GM12878 (cell line): ENCODE data around the gene ZBED4. TPM values are rescaled to one million over a fixed set of nuclear protein-coding genes. Genes with fewer than 3 reads are reported as not detected.

ENCODE experiments used
- ATAC-seq: fragments of 200-7000 bp; cut with Tn5 transposase; 3 replicates; pipeline ENCODE4 v1.9.1; 2020; ENCODE audit warnings: mild to moderate bottlenecking, moderate library complexity
- BruUV-seq: library from RNA; stranded (reverse); fragments of 400-500 nt; replicated peaks from 2 replicates; lab custom pipeline; 2021; lab: Mats Ljungman, UMichigan
- CTCF ChIA-PET: fragments of 300-600 bp; sonication (Branson Sonifier 250); formaldehyde crosslinking; extraction: SDS; loops from one replicate; lab custom pipeline; 2021; ENCODE audit warnings: inconsistent platforms; lab: Yijun Ruan, JAX
- POLR2A ChIA-PET: fragments of 350-600 bp; formaldehyde crosslinking; extraction: SDS; loops from one replicate; lab custom pipeline; 2021; ENCODE audit warnings: inconsistent platforms; lab: Charles Lee
- RAD21 ChIA-PET: fragments of 300-600 bp; sonication (Branson Sonifier 250); formaldehyde crosslinking; loops from one replicate; lab custom pipeline; 2023; ENCODE audit warnings: antibody characterized with exemption; ENCODE audit not compliant: unreplicated experiment; lab: Charles Lee
- SMC1A ChIA-PET: fragments of 300-600 bp; sonication (Branson Sonifier 250); formaldehyde crosslinking; loops from one replicate; lab custom pipeline; 2023; ENCODE audit not compliant: unreplicated experiment, uncharacterized antibody; lab: Charles Lee
- DNase-seq: peaks from one replicate; pipeline ENCODE4 v3.0.0-alpha.2; 2011; ENCODE audit warnings: low read depth, low spot score
- FAIRE-seq: peaks from 3 replicates; lab custom pipeline; 2011; peaks lifted over from hg19 to GRCh38; lab: Jason Lieb, UNC
- H2AFZ ChIP-seq: 2 replicates; pipeline ENCODE4 v1.6.0; 2011; ENCODE audit warnings: low read depth, low read length, control low read depth; ENCODE audit not compliant: control insufficient read depth
- H3K27ac ChIP-seq: 2 replicates; pipeline ENCODE4 v1.5.1; 2011; ENCODE audit warnings: control low read depth; ENCODE audit not compliant: control insufficient read depth, insufficient read depth
- H3K27me3 ChIP-seq, 2 experiments: replicated peaks in 1 of 2; 2 replicates each; pipeline versions ENCODE4 v1.6.0 to v1.6.1; 2011; ENCODE audit warnings: low read length in 1 of 2; ENCODE audit not compliant: control insufficient read depth in 2 of 2, insufficient read depth in 2 of 2
- H3K36me3 ChIP-seq, 2 experiments: 2 replicates each; pipeline ENCODE4 v1.5.1; 2011; ENCODE audit warnings: low read length in 1 of 2; ENCODE audit not compliant: control insufficient read depth in 2 of 2, insufficient read depth in 2 of 2
- H3K4me1 ChIP-seq: 2 replicates; pipeline ENCODE4 v1.6.1; 2011; ENCODE audit warnings: mild to moderate bottlenecking, low read length, moderate library complexity, mixed read lengths; ENCODE audit not compliant: control insufficient read depth, insufficient read depth
- H3K4me2 ChIP-seq: 2 replicates; pipeline ENCODE4 v1.6.0; 2011; ENCODE audit warnings: control low read depth; ENCODE audit not compliant: control insufficient read depth, insufficient read depth
- H3K4me3 ChIP-seq: fragments of 200-600 bp; sonication (generic); 2 replicates; pipeline ENCODE4 v1.5.1; 2016
- H3K79me2 ChIP-seq: 2 replicates; pipeline ENCODE4 v1.6.0; 2011; ENCODE audit warnings: low read length; ENCODE audit not compliant: control insufficient read depth, insufficient read depth
- H3K9ac ChIP-seq: 2 replicates; pipeline ENCODE4 v1.8.0; 2011; ENCODE audit warnings: low read length, control low read depth, mixed read lengths; ENCODE audit not compliant: control insufficient read depth, insufficient read depth
- H3K9me3 ChIP-seq: replicated peaks from 3 replicates; pipeline ENCODE4 v1.5.1; 2011; ENCODE audit warnings: mild to moderate bottlenecking, low read length; ENCODE audit not compliant: control insufficient read depth, insufficient read depth
- H4K20me1 ChIP-seq: 2 replicates; pipeline ENCODE4 v1.6.0; 2011; ENCODE audit not compliant: control insufficient read depth, insufficient read depth
- CHD4 ChIP-seq: fragments of 200-600 bp; sonication (generic); IDR thresholded peaks from 2 replicates; pipeline ENCODE4 v1.6.1; 2016; ENCODE audit warnings: mild to moderate bottlenecking
- KLF5 ChIP-seq: fragments of 450-650 bp; IDR thresholded peaks from 2 replicates; pipeline ENCODE4 v1.6.1; 2014; ENCODE audit warnings: mild to moderate bottlenecking; ENCODE audit not compliant: partially characterized antibody
- MEF2B ChIP-seq: fragments of 450-650 bp; IDR thresholded peaks from 2 replicates; pipeline ENCODE4 v1.6.1; 2018; ENCODE audit warnings: mild to moderate bottlenecking, moderate library complexity; ENCODE audit not compliant: partially characterized antibody, poor library complexity, severe bottlenecking
- PAX8 ChIP-seq: fragments of 450-650 bp; IDR thresholded peaks from 2 replicates; pipeline ENCODE4 v1.6.1; 2017; ENCODE audit warnings: mild to moderate bottlenecking, moderate library complexity
- PML ChIP-seq: IDR thresholded peaks from 2 replicates; pipeline ENCODE4 v1.6.1; 2012; ENCODE audit warnings: low read length, inconsistent platforms
- RELA ChIP-seq: fragments of 450-650 bp; IDR thresholded peaks from 2 replicates; pipeline ENCODE4 v1.8.0; 2014; ENCODE audit warnings: borderline replicate concordance; ENCODE audit not compliant: partially characterized antibody
- SREBF2 ChIP-seq: IDR thresholded peaks from 2 replicates; pipeline ENCODE4 v1.6.1; 2012; ENCODE audit warnings: mild to moderate bottlenecking, low read length
- STAT1 ChIP-seq: fragments of 450-650 bp; conservative IDR thresholded peaks from 2 replicates; pipeline ENCODE4 v1.6.1; 2014; ENCODE audit warnings: antibody characterized with exemption, mild to moderate bottlenecking
- TBL1XR1 ChIP-seq: IDR thresholded peaks from 2 replicates; pipeline ENCODE4 v1.6.1; 2012; ENCODE audit warnings: low read depth, low read length, improper control_type of control experiment
- ZNF622 ChIP-seq: fragments of 450-650 bp; IDR thresholded peaks from 2 replicates; pipeline ENCODE4 v1.6.1; 2017; ENCODE audit warnings: mild to moderate bottlenecking, inconsistent platforms
- ZZZ3 ChIP-seq: IDR thresholded peaks from 2 replicates; pipeline ENCODE4 v1.6.1; 2011; ENCODE audit warnings: low read depth; ENCODE audit not compliant: control insufficient read depth, insufficient read length
- WGBS: methylation state at CpG from one replicate; pipeline ENCODE4 v1.1.6; 2016; ENCODE audit warnings: low lambda C conversion rate; ENCODE audit not compliant: insufficient replicate concordance, insufficient coverage; ENCODE audit errors: missing lambda C conversion rate; 5-methylcytosine and 5-hydroxymethylcytosine counted together
- in situ Hi-C: fragments of 300-500 bp; cut with MboI; formaldehyde crosslinking; loops from 9 replicates; pipeline ENCODE4 v1.14.3; 2018; ENCODE audit warnings: mixed read lengths
- intact Hi-C: fragments of 100-400 bp; cut with micrococcal nuclease; formaldehyde crosslinking; loops from one replicate; pipeline ENCODE4 v1.14.2; 2022; ENCODE audit not compliant: unreplicated experiment
- polyA plus RNA-seq, 11 experiments: library from polyadenylated mRNA; depleted of rRNA in 4 of 11; unstranded in 6 of 11; stranded (reverse) in 5 of 11; fragments of >200 nt; fragmentation: Nextera tagmentation in 4 of 11; fragmentation: Illumina TruSeq in 1 of 11; extraction: Ambion mirVana in 4 of 11; extraction: Trizol in 1 of 11; gene quantifications; 1 replicate in 1 of 11; 2 replicates in 10 of 11; pipeline versions ENCODE4 v1.2.1 to v1.2.3, GENCODE V29; 2011 to 2016; ENCODE audit warnings: inconsistent platforms in 2 of 11, missing spikeins in 2 of 11, low read depth in 1 of 11
- total RNA-seq, 4 experiments: library from RNA; depleted of rRNA in 3 of 4; stranded (reverse); fragments of >200 nt in 3 of 4; fragmentation: Illumina TruSeq in 1 of 4; extraction: Trizol in 1 of 4; gene quantifications; 2 replicates each; pipeline versions ENCODE4 v1.2.1 to v1.2.3, GENCODE V29; 2013 to 2021
- TF ChIP-seq, protein P1 (sequence below), 3 experiments: IDR thresholded peaks in 2 of 3; conservative IDR thresholded peaks in 1 of 3; 2 replicates each; pipeline ENCODE4 v1.5.1; 2011; ENCODE audit warnings: low read depth in 3 of 3, low read length in 3 of 3, mild to moderate bottlenecking in 3 of 3, control low read depth in 2 of 3, moderate library complexity in 2 of 3, inconsistent platforms in 1 of 3, mixed read lengths in 1 of 3; ENCODE audit not compliant: control insufficient read depth in 2 of 3, insufficient read depth in 1 of 3; ENCODE audit errors: extremely low read depth in 1 of 3

ZBED4 gene
- total and polyA plus RNA-seq, 10 of the 15 experiments (the other 5 are each of a cell fraction or from before 2014, with no cell fraction given), result 2.3 to 21.6 (median 12.8) TPM

DNA sequence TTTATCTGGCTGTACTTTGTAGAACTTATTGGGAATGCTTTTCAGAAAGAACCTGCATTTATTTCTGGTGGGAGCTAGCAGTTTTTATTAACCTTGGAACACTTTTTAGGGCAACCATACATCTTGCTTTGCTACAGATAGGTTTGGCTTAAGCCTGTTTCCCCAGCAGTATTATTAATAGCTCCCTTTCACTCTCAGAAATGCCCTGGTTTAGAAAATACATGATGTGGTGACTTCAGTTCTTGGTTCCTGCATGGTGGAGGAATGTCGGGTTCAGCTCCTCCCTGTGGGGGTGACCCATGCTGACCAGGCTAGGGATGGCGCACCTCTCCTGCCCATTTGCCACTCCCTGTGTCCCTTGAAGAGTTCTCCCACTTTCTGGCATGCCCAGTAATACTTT lies 28.2 kb downstream of the ZBED4 start:
- ChIA-PET SMC1A (interaction anchor here (0.7 to 3.1 kb wide), 14 partner anchors 8 to 115 kb away, joined by 3 to 22 read pairs (median 4); partner anchors contain the start of genes ALG12 and CRELD2), RAD21 (interaction anchor here (0.8 to 2.4 kb wide), 8 partner anchors 26 to 309 kb away, joined by 3 to 8 read pairs (median 4); no protein-coding TSS in a partner anchor), POLR2A (interaction anchor here (0.6 to 2.8 kb wide), 4 partner anchors 11 to 56 kb away, joined by 3 to 13 read pairs (median 4); no protein-coding TSS in a partner anchor), CTCF (interaction anchor here (1.0 to 1.4 kb wide), 3 partner anchors 13 to 25 kb away, joined by 3 read pairs; no protein-coding TSS in a partner anchor)
- no peaks in the 10 kb centered on the region for H3K27me3 ChIP-seq
- DNase-seq (peak; percentile 36), FAIRE-seq (no peak), ATAC-seq (peak; percentile 67)
- peak overlapping the region; percentile 43; the same call in 1 of the 2 replicates for H3K9ac ChIP-seq
- H2AFZ ChIP-seq, result no peak overlapping the region
- in situ Hi-C loops (no loop called here), intact Hi-C loops (loop anchor here (2.0 kb wide), 2 partner anchors 27 to 37 kb away; partner anchors contain the start of genes ALG12 and CRELD2)
- no peaks in the 10 kb centered on the region for H4K20me1 ChIP-seq
- H3K4me2 ChIP-seq, result peak overlapping the region; percentile 91
- peaks cover 24 to 29% of the 10 kb centered on the region in 2 experiments for H3K36me3 ChIP-seq
- peak overlapping the region; percentile 53; the same call in 1 of the 2 replicates for H3K4me3 ChIP-seq
- H3K79me2 ChIP-seq, result peaks cover 40% of the 10 kb centered on the region
- no TSS peak for BruUV-seq
- H3K9me3 ChIP-seq, result peaks cover 1% of the 10 kb centered on the region; the same call in 1 of the 3 replicates
- WGBS, result 38% methylated on average over 2 of the region's 2 CpGs
- no peak for TF ChIP-seq RELA
- H3K27ac ChIP-seq, result peak overlapping the region; percentile 63
- peaks cover 28% of the 10 kb centered on the region for H3K4me1 ChIP-seq

GRCh38 chr22:49882519-49883293 lies 29.1 kb downstream of the ZBED4 start:
- Histone ChIP-seq H2AFZ (no peak overlapping the region), H3K9me3 (peaks cover 1% of the 10 kb centered on the region; the same call in 1 of the 3 replicates), H3K36me3 (peaks cover 29 to 32% of the 10 kb centered on the region in 2 experiments), H3K4me3 (0 out of 2 replicates have a peak overlapping the region, but pooled peaks have one; percentile 53), H3K79me2 (peaks cover 36% of the 10 kb centered on the region), H3K4me2 (peak overlapping the region; percentile 91; the same call in 1 of the 2 replicates), H3K4me1 (peaks cover 28% of the 10 kb centered on the region), H4K20me1 (no peaks in the 10 kb centered on the region), H3K27ac (peak overlapping the region; percentile 63; the same call in 1 of the 2 replicates), H3K27me3 (no peaks in the 10 kb centered on the region), H3K9ac (no peak overlapping the region)
- RAD21 ChIA-PET, result interaction anchor here (0.8 to 2.4 kb wide), 4 partner anchors 27 to 58 kb away, joined by 3 to 8 read pairs (median 6); no protein-coding TSS in a partner anchor
- CTCF ChIA-PET, result interaction anchor here (1.0 kb wide), 1 partner anchor 12 kb away, joined by 3 read pairs; no protein-coding TSS in a partner anchor
- BruUV-seq, result no TSS peak
- DNase-seq (no peak), FAIRE-seq (no peak), ATAC-seq (no peak)
- in situ Hi-C loops, result no loop called here
- SMC1A ChIA-PET, result interaction anchor here (0.7 to 3.1 kb wide), 8 partner anchors 11 to 116 kb away, joined by 3 to 22 read pairs (median 4); partner anchors contain the start of genes ALG12 and CRELD2
- intact Hi-C loops, result no loop called here
- POLR2A ChIA-PET, result interaction anchor here (0.6 kb wide), 1 partner anchor 11 kb away, joined by 3 read pairs; no protein-coding TSS in a partner anchor
- WGBS, result 96% methylated on average over 21 of the region's 21 CpGs
- TF ChIP-seq ZNF622 (no peak), STAT1 (no peak), MEF2B (no peak), TBL1XR1 (no peak), KLF5 (no peak), CHD4 (no peak), SREBF2 (no peak), PAX8 (no peak), ZZZ3 (no peak), PML (no peak)
- TF ChIP-seq, protein P1, sequence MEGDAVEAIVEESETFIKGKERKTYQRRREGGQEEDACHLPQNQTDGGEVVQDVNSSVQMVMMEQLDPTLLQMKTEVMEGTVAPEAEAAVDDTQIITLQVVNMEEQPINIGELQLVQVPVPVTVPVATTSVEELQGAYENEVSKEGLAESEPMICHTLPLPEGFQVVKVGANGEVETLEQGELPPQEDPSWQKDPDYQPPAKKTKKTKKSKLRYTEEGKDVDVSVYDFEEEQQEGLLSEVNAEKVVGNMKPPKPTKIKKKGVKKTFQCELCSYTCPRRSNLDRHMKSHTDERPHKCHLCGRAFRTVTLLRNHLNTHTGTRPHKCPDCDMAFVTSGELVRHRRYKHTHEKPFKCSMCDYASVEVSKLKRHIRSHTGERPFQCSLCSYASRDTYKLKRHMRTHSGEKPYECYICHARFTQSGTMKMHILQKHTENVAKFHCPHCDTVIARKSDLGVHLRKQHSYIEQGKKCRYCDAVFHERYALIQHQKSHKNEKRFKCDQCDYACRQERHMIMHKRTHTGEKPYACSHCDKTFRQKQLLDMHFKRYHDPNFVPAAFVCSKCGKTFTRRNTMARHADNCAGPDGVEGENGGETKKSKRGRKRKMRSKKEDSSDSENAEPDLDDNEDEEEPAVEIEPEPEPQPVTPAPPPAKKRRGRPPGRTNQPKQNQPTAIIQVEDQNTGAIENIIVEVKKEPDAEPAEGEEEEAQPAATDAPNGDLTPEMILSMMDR (IDR thresholded peaks at IDR 0.05 in 2 of 3, conservative IDR thresholded peaks at IDR 0.05 in 1 of 3; ENCODE audit: control insufficient read depth in 2 of 3, extremely low read depth in 1 of 3, insufficient read depth in 1 of 3, low read depth in 3 of 3, low read length in 3 of 3), result no peak
